HG03196 (cell line): Measurements from ENCODE around the gene IL1R1.
A peak's percentile ranks its signal among the peaks of the same experiment; 100 is the strongest.
"Not testable (repeated sequence)": the region's sequence is repeated elsewhere in the genome, so short reads cannot be mapped to it uniquely, and the experiment has no call there.

Experiments
- ATAC-seq: cut with Tn5 transposase; IDR thresholded peaks from one replicate; pipeline ENCODE4 v1.9.1; 2021; ENCODE audit not compliant: unreplicated experiment

The IL1R1 gene

DNA sequence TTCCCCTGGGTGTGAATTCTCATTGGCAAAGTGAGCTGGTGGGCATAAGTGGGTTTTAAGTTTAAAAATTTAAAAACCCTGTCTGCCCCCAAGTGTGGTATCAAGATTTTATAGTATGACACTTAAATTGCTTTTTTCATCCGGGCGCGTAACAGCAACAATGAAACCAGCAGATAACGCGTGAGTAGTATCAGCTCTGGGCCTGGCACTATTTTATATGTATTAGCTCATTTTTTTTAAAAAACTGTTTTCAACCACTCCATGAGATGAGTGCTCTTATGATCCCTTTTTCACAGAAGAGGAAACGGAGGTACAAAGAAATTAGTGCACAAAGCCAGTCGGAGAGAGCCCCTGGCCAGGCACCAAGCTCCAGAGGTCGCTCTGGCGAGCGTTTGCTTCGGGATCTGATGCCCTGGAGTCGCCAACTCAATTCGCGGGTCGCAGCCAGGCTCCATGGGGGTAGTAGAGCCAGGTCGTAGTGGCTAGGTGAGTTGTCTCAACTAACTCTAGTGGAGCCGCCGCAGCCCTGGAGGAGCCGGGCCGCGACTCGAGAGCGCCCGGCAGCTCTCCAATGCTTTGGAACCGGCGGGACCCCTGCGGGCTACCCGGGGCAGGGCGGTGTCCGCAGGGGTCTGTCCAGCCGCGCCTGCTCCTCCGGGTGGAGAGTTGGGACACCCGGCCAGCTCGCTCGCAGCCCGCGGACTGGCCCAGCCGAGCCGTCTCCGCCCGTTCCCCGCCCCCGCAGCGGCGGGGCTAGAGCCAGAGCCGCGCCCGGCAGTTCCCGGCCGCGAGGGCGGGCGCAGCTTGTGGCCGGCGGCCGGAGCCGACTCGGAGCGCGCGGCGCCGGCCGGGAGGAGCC is at the start of gene IL1R1:
Gene IL1R1, plus strand, starts transcription at position 777 of the 859 bp plus-strand sequence. CDS start 14,979 bp downstream, outside the sequence.
- ATAC-seq: no peak

- no peak for ATAC-seq
Measured at GRCh38 chr2:102093662-102094061, 48.9 kb upstream of the IL1R1 start.

GRCh38 chr2:102094917-102095316 is 47.6 kb upstream of the IL1R1 start:
- no peak for ATAC-seq

GRCh38 chr2:102096103-102096502 is 46.4 kb upstream of the IL1R1 start:
- no peak for ATAC-seq

GRCh38 chr2:102098756-102099155 is 43.8 kb upstream of the IL1R1 start:
- ATAC-seq: no peak

GRCh38 chr2:102099536-102100298 is 42.8 kb upstream of the IL1R1 start:
- ATAC-seq: no peak

GRCh38 chr2:102100371-102101096 is 42.0 kb upstream of the IL1R1 start:
- ATAC-seq: no peak

GRCh38 chr2:102101097-102101848 is 41.3 kb upstream of the IL1R1 start:
- no peak for ATAC-seq

DNA sequence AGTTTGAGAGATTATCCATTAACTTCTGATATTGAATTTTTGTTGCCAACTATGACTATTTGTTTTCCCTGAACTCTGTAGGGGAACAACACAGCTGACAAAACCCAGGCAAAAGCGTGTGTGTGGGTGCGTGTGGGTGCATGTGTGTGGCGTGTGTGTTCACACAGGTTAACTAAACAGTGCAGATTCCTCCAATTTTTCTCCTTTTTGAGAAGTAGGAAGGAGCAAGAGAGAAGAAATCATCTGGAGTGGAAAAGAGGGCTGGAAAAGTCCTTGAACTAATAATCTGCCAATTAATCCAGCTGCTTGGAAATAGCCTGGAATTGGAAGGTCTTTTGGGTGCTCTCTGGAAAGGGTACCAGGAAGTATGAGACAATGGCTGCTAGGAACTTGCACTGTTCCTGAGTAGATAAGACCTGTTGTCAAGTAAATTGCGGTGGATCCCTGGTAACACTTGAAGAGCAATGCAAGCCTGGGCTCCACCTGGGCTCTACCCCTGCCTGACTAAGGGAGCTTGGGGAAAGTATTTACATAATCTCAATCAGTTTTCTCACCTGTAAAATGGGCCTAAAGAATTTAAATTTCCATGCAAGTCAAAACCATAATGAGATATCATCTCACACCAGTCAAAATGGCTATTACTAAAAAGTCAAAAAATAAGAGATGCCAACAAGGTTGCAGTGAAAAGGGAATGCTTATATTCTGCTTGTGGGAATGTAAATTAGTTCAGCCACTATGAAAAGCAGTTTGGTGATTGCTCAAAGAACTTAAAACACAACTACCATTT is 40.5 kb upstream of the IL1R1 start:
- no peak for ATAC-seq

DNA sequence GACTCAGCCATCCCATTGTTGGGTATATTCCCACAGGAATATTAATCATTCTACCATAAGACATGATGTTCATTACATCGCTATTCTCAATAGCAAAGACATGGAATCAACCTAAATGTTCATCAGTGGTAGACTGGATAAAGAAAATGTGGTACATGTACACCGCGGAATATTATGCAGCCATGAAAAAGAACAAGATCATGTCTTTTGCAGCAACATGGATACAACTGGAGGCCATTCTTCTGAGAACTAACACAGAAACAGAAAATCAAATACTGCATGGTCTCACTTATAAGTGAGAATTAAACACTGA is 40.0 kb upstream of the IL1R1 start:
- not testable (repeated sequence) for ATAC-seq

- no peak for ATAC-seq
Measured at GRCh38 chr2:102103284-102103683, 39.3 kb upstream of the IL1R1 start.

DNA sequence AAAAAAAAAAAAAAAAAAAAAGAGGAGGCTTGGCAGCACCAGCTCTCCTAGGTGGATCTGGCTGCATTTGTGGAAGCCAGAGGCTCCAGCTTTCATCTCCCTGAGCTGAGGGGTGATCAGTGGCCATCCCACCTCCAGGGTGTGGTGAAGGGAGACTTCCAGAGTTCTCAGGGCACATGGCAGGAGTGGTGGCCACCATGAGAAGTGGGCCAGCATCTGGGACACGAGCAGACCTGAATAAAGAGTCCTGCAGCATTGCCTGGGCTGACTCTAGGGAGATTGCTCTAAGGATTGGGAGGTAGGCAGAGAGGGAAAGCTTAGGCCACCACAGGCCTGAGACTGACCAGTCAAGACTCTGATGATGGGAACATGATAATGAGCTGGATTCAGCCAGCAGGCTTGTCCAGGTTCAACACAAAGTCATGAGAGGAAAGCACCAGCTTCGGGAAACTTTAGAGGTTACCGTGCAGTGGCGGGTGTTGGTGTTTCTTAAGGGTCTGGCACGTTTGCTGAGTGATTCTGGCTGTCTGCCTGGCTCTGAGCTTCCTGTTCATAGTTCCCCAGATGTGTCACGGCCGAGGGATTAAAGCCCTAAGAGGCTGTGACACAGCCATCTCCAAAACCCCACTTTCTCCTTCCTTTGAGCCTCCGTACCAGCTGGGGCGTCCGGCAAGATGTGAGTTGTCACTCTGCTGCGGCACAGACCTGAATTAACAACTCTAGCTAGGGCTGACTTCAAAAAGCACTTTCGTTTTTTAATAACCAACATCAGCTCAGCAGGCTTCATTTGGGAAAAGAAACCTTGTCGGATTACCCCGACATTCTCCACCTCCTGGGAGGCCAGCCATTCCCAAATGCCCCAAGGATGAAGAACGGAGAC is 38.3 kb upstream of the IL1R1 start:
- peak; percentile 72 for ATAC-seq

GRCh38 chr2:102106133-102106556 is 36.4 kb upstream of the IL1R1 start:
- ATAC-seq: no peak

DNA sequence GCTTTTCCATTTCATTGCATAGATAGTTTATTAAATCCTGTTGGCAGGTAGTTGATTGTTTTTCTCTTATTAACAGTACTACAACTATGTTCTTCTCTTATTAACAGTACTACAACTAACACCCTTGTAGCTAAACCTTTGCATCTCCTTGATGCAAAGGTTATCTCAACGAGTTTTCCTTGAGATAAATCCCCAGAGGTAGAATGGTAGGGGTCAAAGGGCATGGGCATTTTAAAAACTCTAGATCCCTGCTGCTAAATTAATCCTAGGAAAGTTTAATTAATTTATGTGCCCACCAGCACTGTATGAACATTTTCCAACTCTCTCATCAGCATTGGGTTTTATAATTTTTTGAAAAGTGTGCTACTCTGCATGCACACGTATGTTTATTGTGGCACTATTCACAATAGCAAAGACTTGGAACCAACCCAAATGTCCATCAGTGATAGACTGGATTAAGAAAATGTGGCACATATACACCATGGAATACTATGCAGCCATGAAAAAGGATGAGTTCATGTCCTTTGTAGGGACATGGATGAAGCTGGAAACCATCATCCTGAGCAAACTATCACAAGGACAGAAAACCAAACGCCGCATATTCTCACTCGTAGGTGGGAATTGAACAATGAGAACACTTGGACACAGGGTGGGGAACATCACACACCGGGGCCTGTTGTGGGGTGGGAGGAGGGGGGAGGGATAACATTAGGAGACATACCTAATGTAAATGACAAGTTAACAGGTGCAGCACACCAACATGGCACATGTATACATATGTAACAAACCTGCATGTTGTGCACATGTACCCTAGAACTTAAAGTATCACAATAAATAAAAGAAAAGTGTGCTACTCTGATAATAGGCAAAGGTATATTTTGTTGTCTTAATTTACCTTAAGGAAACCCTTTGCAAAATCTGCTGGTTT is 35.5 kb upstream of the IL1R1 start:
- not testable (repeated sequence) for ATAC-seq

DNA sequence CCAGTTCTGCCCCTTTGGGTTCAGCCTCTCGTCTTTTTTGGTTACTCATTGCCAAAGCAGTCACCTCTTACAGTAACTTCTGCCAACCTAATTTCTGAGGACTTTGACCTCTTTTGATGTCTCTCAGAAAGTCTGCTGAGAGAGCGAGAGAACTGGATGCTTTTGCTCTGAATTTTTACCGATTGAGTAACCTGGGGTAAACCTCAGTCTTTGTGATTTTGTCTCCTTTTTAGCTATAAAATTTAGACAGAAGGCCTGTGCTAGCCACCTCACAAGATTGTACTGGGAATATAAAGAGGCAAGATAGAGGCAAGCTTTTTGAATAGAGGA is 34.8 kb upstream of the IL1R1 start:
- no peak for ATAC-seq

- no peak for ATAC-seq
Measured at GRCh38 chr2:102109016-102109415, 33.5 kb upstream of the IL1R1 start.

DNA sequence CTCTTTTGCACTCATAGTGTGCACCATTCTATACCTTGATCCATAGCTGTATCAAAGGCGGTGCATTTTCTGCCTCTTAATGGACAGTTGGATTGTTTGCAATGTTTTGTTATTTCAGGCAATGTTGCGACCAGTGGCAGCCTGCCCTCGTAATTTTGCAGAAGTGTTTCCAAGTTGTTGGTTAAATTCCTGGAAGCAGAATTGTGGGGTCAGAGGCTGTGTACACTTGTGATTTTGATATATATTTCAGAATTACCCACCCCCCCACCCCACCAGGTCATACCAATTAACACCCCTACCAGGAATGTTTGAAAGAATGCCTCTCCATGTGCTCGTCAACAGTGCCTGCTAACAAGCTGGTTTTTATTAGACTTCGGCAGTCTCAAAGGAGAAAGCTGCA is 32.4 kb upstream of the IL1R1 start:
- no peak for ATAC-seq
